Lung (tissue), 12 donors: ENCODE results near the gene MYO5C. TPM values are rescaled to one million over a fixed set of nuclear protein-coding genes. Genes with fewer than 3 reads are reported as not detected.

ENCODE experiments used
- ATAC-seq: fragments of 200-7000 bp; cut with Tn5 transposase; one replicate; pipeline ENCODE4 v1.9.1; 2020; ENCODE audit warnings: moderate number of reproducible peaks; ENCODE audit not compliant: insufficient read depth, low FRiP score
- DNase-seq, 3 donors: peaks; one replicate each; pipeline ENCODE4 v3.0.0-alpha.2; 2013 to 2017
- H3K27ac ChIP-seq, 2 donors: one replicate each; pipeline ENCODE4 v1.5.1; 2013; ENCODE audit warnings: mild to moderate bottlenecking in 2 of 2, moderate library complexity in 2 of 2, control low read depth in 1 of 2, inconsistent platforms in 1 of 2, low read depth in 1 of 2, low read length in 1 of 2
- H3K27me3 ChIP-seq, 3 donors: one replicate each; pipeline ENCODE4 v1.5.1; 2013; ENCODE audit warnings: low read length in 2 of 3; ENCODE audit not compliant: control insufficient read depth in 3 of 3, insufficient read depth in 3 of 3
- H3K36me3 ChIP-seq, 4 donors: one replicate each; pipeline ENCODE4 v1.5.1; 2013; ENCODE audit warnings: low read length in 4 of 4, mild to moderate bottlenecking in 1 of 4, moderate library complexity in 1 of 4; ENCODE audit not compliant: control insufficient read depth in 4 of 4, insufficient read depth in 4 of 4
- H3K4me1 ChIP-seq, 5 donors: one replicate each; pipeline ENCODE4 v1.5.1; 2013; ENCODE audit warnings: low read length in 5 of 5, mild to moderate bottlenecking in 2 of 5, moderate library complexity in 1 of 5; ENCODE audit not compliant: control insufficient read depth in 5 of 5, insufficient read depth in 5 of 5
- H3K4me3 ChIP-seq: one replicate; pipeline ENCODE4 v1.5.1; 2013; ENCODE audit warnings: mild to moderate bottlenecking, control low read depth, moderate library complexity
- H3K9ac ChIP-seq, 2 donors: one replicate each; pipeline ENCODE4 v1.5.1; 2013; ENCODE audit warnings: low read length in 2 of 2, control low read depth in 1 of 2; ENCODE audit not compliant: insufficient read depth in 1 of 2
- H3K9me3 ChIP-seq, 4 donors: one replicate each; pipeline ENCODE4 v1.5.1; 2013; ENCODE audit warnings: low read length in 3 of 4, mild to moderate bottlenecking in 1 of 4, moderate library complexity in 1 of 4; ENCODE audit not compliant: control insufficient read depth in 4 of 4, insufficient read depth in 3 of 4
- WGBS, 2 donors: extraction: QIAGEN DNeasy Blood & Tissue Kit; methylation state at CpG; one replicate each; pipeline ENCODE4 v1.1.7; 2013; 5-methylcytosine and 5-hydroxymethylcytosine counted together
- polyA plus RNA-seq, 2 donors: library from polyadenylated mRNA; stranded (reverse); fragments of 200-250 nt; gene quantifications; one replicate each; pipeline ENCODE4 v1.2.1, GENCODE V29; 2013
- total RNA-seq, 2 donors: library from RNA; depleted of rRNA in 1 of 2; stranded (reverse); fragments of >200 nt in 1 of 2; gene quantifications; one replicate each; pipeline ENCODE4 v1.2.1, GENCODE V29; 2014 to 2021
- TF ChIP-seq, protein P1 (sequence below): IDR thresholded peaks from 2 replicates; pipeline ENCODE4 v1.5.1; 2012; ENCODE audit warnings: mild to moderate bottlenecking; ENCODE audit errors: control extremely low read depth, extremely low read depth
- donor health status: control.
- donor health status: control.
- donor health status: Bipolar disorder and iron deficiency.
- donor health status: healthy.
- donor health status: DM: yes; HTN: yes; CAD: no.

MYO5C gene
- total and polyA plus RNA-seq, 4 donors = 11.1 to 70.1 (median 40.0) TPM

DNA sequence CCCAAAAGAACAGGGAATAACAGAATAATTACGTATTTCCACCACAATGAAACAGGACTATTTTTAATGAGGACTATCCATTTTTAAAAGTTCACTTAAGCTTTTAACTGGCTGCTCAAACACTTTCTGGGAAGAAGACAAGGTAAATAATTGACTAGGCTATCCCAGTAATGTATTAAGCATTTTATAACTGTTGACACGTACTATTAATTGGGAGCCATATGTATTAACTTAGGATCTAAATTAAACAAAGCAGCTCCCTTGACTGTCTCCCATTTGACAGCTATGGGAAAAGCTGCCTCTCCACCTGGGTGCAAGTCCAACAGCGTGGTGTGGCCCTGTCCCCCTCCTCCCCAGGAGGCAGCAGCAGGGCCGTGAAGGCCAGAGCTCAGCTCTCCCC lies 36.1 kb downstream of the MYO5C start:
- no peak for ATAC-seq

DNA sequence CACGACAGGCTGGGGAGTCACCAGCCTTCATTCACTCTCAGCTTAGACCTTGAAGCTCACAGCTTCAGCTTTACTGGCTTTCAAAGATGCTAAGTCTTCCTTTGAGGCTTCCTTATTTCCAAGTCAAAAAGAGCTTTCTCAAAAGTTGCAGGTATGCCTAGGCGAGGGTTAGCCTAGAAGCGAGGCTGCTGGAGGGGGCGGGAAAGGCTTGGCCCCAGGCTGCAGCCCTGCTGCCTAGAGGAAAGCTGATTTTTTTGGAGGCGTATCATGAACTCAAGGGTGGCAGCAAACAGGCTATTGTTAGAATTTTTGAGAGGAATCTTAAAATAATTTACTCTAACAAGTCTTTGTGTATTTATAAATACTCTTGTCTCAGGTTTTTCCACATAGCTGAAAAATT lies 37.1 kb downstream of the MYO5C start:
- TF ChIP-seq, protein P1, sequence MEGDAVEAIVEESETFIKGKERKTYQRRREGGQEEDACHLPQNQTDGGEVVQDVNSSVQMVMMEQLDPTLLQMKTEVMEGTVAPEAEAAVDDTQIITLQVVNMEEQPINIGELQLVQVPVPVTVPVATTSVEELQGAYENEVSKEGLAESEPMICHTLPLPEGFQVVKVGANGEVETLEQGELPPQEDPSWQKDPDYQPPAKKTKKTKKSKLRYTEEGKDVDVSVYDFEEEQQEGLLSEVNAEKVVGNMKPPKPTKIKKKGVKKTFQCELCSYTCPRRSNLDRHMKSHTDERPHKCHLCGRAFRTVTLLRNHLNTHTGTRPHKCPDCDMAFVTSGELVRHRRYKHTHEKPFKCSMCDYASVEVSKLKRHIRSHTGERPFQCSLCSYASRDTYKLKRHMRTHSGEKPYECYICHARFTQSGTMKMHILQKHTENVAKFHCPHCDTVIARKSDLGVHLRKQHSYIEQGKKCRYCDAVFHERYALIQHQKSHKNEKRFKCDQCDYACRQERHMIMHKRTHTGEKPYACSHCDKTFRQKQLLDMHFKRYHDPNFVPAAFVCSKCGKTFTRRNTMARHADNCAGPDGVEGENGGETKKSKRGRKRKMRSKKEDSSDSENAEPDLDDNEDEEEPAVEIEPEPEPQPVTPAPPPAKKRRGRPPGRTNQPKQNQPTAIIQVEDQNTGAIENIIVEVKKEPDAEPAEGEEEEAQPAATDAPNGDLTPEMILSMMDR = no peak
- Histone ChIP-seq H3K27ac (no peak overlapping the region), H3K9me3 (no peaks in the 10 kb centered on the region), H3K9ac (no peak overlapping the region), H3K36me3 (peaks cover 0 to 4% (median 0%) of the 10 kb centered on the region in 4 donors), H3K4me3 (no peak overlapping the region), H3K4me1 (peaks cover 0 to 23% (median 4%) of the 10 kb centered on the region in 5 donors), H3K27me3 (no peaks in the 10 kb centered on the region)
- no peak for ATAC-seq
- 90 to 93% methylated on average over 5 of the region's 5 CpGs for WGBS, 2 donors
- peak in 1 of 3 donors; percentile 16 for DNase-seq

More for the DNA sequence above, 36.1 kb downstream of the MYO5C start:
- peaks cover 0 to 9% (median 0%) of the 10 kb centered on the region in 4 donors for H3K36me3 ChIP-seq
- H3K9me3 ChIP-seq = no peaks in the 10 kb centered on the region
- H3K4me3 ChIP-seq = no peak overlapping the region
- H3K9ac ChIP-seq = no peak overlapping the region
- H3K27ac ChIP-seq = no peak overlapping the region
- peaks cover 0 to 23% (median 4%) of the 10 kb centered on the region in 5 donors for H3K4me1 ChIP-seq
- TF ChIP-seq, protein P1 = no peak
- 87 to 94% methylated on average over 4 of the region's 4 CpGs for WGBS, 2 donors
- no peak for DNase-seq
- no peaks in the 10 kb centered on the region for H3K27me3 ChIP-seq

DNA sequence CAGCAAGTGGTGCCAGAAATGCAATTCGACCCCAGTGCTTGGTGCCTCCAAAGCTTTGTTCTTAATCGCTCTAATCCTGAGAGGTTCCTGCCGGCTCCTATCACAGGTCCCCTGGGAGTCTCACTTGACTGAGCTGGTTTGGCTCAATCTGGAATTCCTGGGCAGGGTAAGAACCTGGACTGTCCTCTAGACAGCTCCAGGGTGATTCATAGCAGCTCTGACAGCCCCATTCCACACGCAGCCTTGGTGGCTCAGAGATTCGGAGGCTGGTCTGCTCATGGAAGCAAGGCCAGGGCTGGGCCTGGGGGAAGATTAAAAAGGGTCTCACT lies 37.9 kb downstream of the MYO5C start:
- DNase-seq = no peak
- no peaks in the 10 kb centered on the region for H3K9me3 ChIP-seq
- H3K36me3 ChIP-seq = no peaks in the 10 kb centered on the region
- no peak for ATAC-seq
- WGBS, 2 donors = 72 to 81% methylated on average over 5 of the region's 5 CpGs
- H3K27ac ChIP-seq = peak overlapping the region in 1 of 2 donors; percentile 23
- H3K27me3 ChIP-seq = no peaks in the 10 kb centered on the region
- H3K4me3 ChIP-seq = no peak overlapping the region
- H3K4me1 ChIP-seq = peaks cover 0 to 23% (median 4%) of the 10 kb centered on the region in 5 donors
- no peak overlapping the region for H3K9ac ChIP-seq
- TF ChIP-seq, protein P1 = no peak
